GM18505 (cell line): ENCODE data around the gene DIP2A.

Experiments
- ATAC-seq: cut with Tn5 transposase; IDR thresholded peaks from one replicate; pipeline ENCODE4 v1.9.1; 2021; ENCODE audit not compliant: unreplicated experiment
- POLR2A ChIP-seq: IDR thresholded peaks from 4 replicates; pipeline ENCODE4 v1.6.1; 2011; ENCODE audit warnings: borderline replicate concordance; ENCODE audit not compliant: insufficient read depth, insufficient read length; ENCODE audit errors: extremely low read depth

Gene DIP2A

GRCh38 chr21:46468108-46468774 is 9.6 kb downstream of the DIP2A start:
- no peak for TF ChIP-seq POLR2A
- ATAC-seq, result no peak

DNA sequence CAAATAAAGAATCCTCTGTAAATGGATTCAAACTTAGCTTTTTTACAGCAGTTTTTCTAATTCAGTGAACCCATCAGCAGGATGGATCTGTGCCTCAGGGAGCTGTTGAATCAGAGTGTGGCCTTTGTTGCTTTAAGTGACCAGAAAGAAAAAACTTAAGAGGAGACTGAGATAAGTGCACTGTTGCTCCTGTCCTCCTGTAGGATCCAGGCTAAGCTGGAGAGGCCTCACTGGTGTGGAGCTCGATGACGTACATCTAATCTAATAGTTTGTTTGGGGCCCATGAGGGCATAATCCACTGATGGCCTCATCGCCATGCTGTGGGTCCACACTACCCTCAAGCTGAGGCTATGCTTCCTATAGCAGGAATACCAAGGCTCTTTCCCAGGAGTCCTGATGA is 10.6 kb downstream of the DIP2A start:
- ATAC-seq, result no peak
- no peak for TF ChIP-seq POLR2A

DNA sequence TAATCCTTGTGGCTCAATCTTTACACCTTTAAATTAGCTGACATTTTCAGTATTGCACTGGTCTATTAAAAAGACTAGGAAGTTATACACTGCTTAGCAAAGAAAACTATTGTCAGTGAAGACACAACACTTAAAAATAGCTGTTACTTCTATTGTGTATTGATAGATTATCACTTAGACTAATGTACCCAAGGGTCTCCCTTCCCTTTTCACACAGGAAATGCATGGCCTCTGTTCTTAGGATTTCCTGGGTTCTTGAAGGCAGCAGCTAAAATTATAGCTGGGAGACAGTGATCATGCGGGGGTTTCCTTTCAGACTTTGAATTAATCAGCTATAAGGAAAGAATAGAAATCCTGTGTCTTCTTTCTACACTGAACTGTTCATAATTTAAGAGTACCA is 12.8 kb downstream of the DIP2A start:
- no peak for TF ChIP-seq POLR2A
- ATAC-seq, result no peak

DNA sequence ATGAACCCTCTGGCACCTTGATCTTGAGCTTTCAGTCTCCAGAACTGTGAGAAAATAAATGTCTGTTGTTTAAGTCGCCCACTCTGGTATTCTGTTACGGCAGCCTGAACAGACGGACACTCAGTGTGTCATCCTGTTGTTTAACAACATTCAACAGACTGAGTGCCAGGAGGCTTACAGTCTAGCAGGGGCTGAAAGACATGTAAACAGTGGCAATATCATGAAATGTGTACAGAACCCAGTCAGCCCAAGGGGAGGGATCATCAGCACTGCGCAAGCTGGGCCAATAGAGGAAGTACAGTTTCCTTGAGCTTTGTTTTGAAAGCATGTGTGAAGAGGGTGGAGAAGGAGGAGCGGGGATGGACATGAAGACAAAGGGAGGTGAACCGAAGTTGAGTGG is 13.6 kb downstream of the DIP2A start:
- ATAC-seq, result no peak
- no peak for TF ChIP-seq POLR2A

DNA sequence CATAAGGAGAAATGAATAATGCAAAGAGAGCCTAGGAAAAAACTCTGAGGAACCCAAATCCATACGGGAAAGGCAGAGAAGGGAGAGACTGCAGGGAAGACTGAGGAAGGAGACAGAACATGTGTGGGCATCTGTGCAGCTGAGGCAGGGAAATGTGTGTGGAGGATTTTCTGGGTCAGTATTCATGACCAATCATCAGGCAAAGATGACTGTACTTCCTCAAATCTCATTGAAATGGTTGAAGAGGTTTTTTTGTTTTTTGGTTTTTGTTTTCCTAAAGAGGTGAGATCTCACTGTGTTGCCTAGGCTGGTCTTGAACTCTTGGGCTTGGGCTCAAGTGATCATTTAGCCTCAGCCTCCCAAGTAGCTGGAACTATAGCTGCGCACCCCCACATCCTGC is 15.7 kb downstream of the DIP2A start:
- TF ChIP-seq POLR2A, result no peak
- no peak for ATAC-seq

GRCh38 chr21:46475296-46475695 is 16.6 kb downstream of the DIP2A start:
- no peak for ATAC-seq
- no peak for TF ChIP-seq POLR2A

DNA sequence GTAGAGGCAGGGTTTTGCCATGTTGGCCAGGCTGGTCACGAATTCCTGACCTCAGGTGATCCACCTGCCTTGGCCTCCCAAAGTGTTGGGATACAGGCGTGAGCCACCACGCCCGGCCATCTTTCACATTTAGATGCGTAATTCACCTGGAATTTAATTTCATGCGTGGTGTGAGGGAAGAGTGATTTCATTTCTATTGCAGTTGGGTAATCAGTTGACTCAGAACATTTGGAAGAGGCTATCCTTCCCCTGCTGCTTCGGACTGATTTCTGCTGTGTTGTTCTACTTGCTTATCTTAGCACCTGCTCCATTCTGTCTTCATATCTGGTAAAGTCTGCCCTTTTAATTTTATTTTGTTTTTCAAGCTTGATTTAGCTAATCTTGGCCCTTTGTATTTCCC is 19.1 kb downstream of the DIP2A start:
- no peak for TF ChIP-seq POLR2A
- no peak for ATAC-seq

DNA sequence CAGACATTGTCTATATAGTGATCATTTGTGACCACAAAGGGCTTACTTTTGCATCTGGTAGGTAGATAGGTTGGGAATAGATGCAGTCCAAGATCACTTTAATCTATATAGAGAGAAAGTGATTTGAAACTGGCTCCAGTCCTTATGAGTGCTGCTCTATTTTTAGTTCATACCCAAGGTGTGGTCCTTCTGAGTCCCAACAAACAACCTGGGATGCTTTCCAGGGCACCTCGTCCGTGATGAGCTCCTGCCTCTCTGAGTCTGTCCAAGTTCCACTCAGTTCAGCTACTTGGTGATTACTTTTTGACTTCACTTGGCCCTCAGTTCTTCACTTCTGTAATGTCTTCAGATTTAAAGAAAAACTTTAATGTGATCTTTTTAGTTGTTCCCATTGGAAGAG is 20.2 kb downstream of the DIP2A start:
- no peak for ATAC-seq
- no peak for TF ChIP-seq POLR2A

DNA sequence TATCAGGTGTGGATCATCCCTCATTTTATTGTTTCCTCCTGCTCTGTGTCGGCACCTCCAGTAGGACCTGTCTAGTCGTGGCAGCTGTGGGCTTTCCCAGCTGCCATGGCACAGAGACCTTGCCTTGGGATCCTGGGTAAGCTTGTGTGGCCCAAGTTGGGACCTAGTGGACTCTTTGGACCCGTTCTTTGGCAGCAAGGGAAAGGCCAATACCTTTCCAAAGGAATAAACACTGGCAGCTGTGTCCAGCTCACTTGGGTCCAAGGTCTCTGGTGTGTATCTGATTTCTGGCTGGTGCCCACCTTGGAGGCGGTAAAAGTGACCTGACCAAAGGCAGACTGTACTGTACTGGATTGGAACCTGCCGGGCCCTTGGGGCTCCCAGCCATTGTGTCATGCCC is 21.8 kb downstream of the DIP2A start:
- ATAC-seq, result no peak
- TF ChIP-seq POLR2A, result no peak

DNA sequence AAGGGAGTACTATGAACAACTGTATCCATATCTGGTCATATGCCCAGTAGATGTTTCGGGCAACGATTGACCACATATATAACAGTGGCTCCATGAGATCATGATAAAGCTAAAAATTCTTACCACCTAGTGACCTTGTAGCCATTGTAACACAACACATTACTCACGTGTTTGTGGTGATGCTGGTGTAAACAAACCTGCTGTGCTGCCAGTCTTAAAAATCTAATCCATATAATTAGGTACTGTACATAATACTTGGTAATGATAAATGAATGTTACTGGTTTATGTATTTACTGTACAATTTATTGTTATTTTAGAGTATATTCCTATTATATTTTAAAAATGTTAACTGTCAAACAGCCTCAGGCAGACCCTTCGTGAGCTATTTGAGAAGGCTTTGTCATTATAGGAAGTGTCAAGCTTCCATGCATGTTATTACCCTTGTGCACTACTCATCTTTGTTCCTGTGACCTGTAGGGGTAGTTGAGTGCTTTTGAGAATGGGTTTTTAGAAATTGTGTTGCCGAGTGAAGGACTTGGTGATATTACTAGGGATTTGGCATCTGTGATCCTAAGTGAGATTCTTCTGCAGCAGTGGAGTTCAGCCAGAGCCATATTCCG is 23.6 kb downstream of the DIP2A start:
- ATAC-seq, result no peak
- no peak for TF ChIP-seq POLR2A

DNA sequence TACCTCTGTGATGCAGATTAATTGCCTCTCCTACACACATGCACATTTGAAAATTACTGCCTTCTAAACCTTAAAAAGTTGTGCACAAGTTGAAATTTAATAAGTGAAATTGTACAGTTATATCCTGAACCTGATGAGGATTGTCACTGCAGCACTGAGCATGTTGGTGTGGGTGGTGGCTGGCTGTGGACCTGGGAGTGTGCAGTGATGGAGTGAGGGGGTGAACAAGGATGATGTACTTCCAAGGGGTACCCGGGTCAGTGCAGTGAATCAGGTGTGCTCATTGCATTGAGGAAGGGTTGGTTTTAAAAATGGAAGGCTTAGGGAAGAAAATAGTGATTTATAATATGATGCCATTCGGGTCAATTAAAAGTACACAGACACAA is 24.1 kb downstream of the DIP2A start:
- no peak for ATAC-seq
- no peak for TF ChIP-seq POLR2A

DNA sequence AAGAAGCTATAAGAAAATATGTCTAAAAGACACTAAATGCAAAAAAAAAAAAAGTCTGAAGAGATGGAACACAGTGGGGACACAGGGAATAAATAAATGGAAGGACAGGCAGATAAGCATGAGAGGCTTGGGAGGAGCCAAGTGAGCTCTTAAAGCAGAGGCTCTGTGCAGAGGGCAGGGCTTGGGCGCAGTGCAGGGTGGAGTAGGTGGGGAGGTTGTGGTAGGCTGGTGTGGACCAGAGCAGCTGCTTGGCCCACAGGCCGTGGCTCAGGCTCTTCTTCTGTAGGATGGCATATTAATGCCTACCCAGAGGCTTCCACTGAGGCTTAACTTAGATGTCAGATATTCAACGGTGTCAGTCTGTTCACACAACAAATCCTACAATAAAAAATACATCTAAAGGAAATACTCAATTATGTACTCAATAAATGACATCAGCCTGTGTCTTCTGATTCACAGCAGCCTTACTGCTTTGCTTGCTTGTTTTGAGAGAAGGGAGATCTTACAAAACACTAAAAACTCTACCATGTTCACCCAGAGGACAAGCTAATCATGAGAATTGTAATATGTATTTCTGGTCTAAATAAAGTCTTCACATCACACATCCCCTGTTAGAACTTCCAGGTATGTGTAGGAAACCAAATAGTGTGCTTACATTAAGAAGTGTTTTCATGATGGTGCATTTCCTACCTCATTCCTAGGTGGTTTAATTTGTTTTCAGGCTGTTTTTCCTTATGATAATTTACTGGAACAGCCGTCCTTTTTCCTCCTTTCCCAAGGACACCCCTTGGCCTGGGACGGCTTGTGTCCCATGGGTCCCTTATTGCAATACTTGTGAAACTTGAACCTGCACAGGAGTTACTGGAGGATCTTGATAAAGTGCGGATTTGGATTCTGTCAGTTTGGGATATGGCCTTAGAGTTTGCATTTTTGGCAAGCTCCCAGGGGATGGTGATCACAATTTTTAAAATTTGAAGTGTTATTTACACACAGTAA is 24.9 kb downstream of the DIP2A start:
- no peak for ATAC-seq

GRCh38 chr21:46486481-46487126 is 27.9 kb downstream of the DIP2A start:
- TF ChIP-seq POLR2A, result no peak
- no peak for ATAC-seq

More for the DNA sequence above, 24.9 kb downstream of the DIP2A start:
- no peak for TF ChIP-seq POLR2A

- TF ChIP-seq POLR2A, result no peak
- ATAC-seq, result no peak
Observed at GRCh38 chr21:46489162-46489663, 30.5 kb downstream of the DIP2A start.

- TF ChIP-seq POLR2A, result no peak
- ATAC-seq, result no peak
Observed at GRCh38 chr21:46489800-46490199, 31.1 kb downstream of the DIP2A start.
